GM19025 (cell line): Measurements from ENCODE around the gene ACTR1B.
A peak's percentile ranks its signal among the peaks of the same experiment; 100 is the strongest.
"Not testable (repeated sequence)": the region's sequence is repeated elsewhere in the genome, so short reads cannot be mapped to it uniquely, and the experiment has no call there.

Experiments used
- ATAC-seq: cut with Tn5 transposase; IDR thresholded peaks from one replicate; pipeline ENCODE4 v1.9.1; 2021; ENCODE audit warnings: mild to moderate bottlenecking, low read depth, moderate library complexity; ENCODE audit not compliant: unreplicated experiment

Gene ACTR1B

GRCh38 chr2:97691166-97691565 is 27.3 kb upstream of the ACTR1B start:
- no peak for ATAC-seq

- no peak for ATAC-seq
Observed at GRCh38 chr2:97688062-97688827, 24.4 kb upstream of the ACTR1B start.

GRCh38 chr2:97687235-97687634 is 23.4 kb upstream of the ACTR1B start:
- not testable (repeated sequence) for ATAC-seq

- ATAC-seq: no peak
Observed at GRCh38 chr2:97678298-97678697, 14.5 kb upstream of the ACTR1B start.

- ATAC-seq: no peak
Observed at GRCh38 chr2:97677480-97677879, 13.6 kb upstream of the ACTR1B start.

- ATAC-seq: no peak
Observed at GRCh38 chr2:97676620-97677019, 12.8 kb upstream of the ACTR1B start.

GRCh38 chr2:97675430-97676113 is 11.7 kb upstream of the ACTR1B start:
- ATAC-seq: no peak

- no peak for ATAC-seq
Observed at GRCh38 chr2:97673915-97674283, 10.1 kb upstream of the ACTR1B start.

GRCh38 chr2:97673182-97673914 is 9.5 kb upstream of the ACTR1B start:
- ATAC-seq: no peak

GRCh38 chr2:97672606-97673140 is 8.8 kb upstream of the ACTR1B start:
- not testable (repeated sequence) for ATAC-seq

GRCh38 chr2:97671526-97671925 is 7.7 kb upstream of the ACTR1B start:
- ATAC-seq: no peak

GRCh38 chr2:97670471-97670870 is 6.6 kb upstream of the ACTR1B start:
- no peak for ATAC-seq

- no peak for ATAC-seq
Observed at GRCh38 chr2:97669448-97669847, 5.6 kb upstream of the ACTR1B start, which contains the start of gene C2orf92. Gene C2orf92 (plus strand): TSS chr2:97669713. CDS start chr2:97669789, 76 bp downstream.

- no peak for ATAC-seq
Observed at GRCh38 chr2:97664636-97664970, 759 bp upstream of the ACTR1B start.

- no peak for ATAC-seq
Observed at GRCh38 chr2:97663626-97663961, 250 bp downstream of the ACTR1B start.

- peak; percentile 51 for ATAC-seq
Observed at GRCh38 chr2:97662895-97663625, 784 bp downstream of the ACTR1B start.

- no peak for ATAC-seq
Observed at GRCh38 chr2:97662386-97662894, 1.4 kb downstream of the ACTR1B start.

GRCh38 chr2:97661927-97662326 is 1.9 kb downstream of the ACTR1B start:
- ATAC-seq: no peak

GRCh38 chr2:97660775-97661389 is 3.0 kb downstream of the ACTR1B start:
- ATAC-seq: no peak
